HEK293 (cell line): ENCODE results near the gene TMEM14C.

ENCODE experiments used
- CTCF ChIP-seq: fragments of 450-650 bp; formaldehyde crosslinking; IDR thresholded peaks from 2 replicates; pipeline ENCODE4 v1.5.1; 2016; ENCODE audit warnings: missing biosample characterization, missing genetic modification characterization
- KLF16 ChIP-seq: fragments of 450-650 bp; formaldehyde crosslinking; IDR thresholded peaks from 2 replicates; pipeline ENCODE4 v1.5.1; 2017; ENCODE audit warnings: missing biosample characterization, missing genetic modification characterization
- KLF9 ChIP-seq: fragments of 450-650 bp; formaldehyde crosslinking; IDR thresholded peaks from 2 replicates; pipeline ENCODE4 v1.5.1; 2016; ENCODE audit warnings: missing biosample characterization, missing genetic modification characterization, low read depth
- YY1 ChIP-seq: fragments of 450-650 bp; formaldehyde crosslinking; IDR thresholded peaks from 2 replicates; pipeline ENCODE4 v1.5.1; 2018; ENCODE audit warnings: missing biosample characterization, missing genetic modification characterization
- ZNF121 ChIP-seq: fragments of 450-650 bp; formaldehyde crosslinking; IDR thresholded peaks from 2 replicates; pipeline ENCODE4 v1.5.1; 2016; ENCODE audit warnings: missing biosample characterization, missing genetic modification characterization
- ZNF248 ChIP-seq: fragments of 450-650 bp; formaldehyde crosslinking; IDR thresholded peaks from 2 replicates; pipeline ENCODE4 v1.5.1; 2017; ENCODE audit warnings: missing biosample characterization, missing genetic modification characterization
- ZNF335 ChIP-seq: fragments of 450-650 bp; formaldehyde crosslinking; conservative IDR thresholded peaks from 2 replicates; pipeline ENCODE4 v1.5.1; 2016; ENCODE audit warnings: missing biosample characterization, missing genetic modification characterization
- ZNF580 ChIP-seq: fragments of 450-650 bp; formaldehyde crosslinking; IDR thresholded peaks from 2 replicates; pipeline ENCODE4 v1.5.1; 2016; ENCODE audit warnings: missing biosample characterization, missing genetic modification characterization
- ZNF585B ChIP-seq: fragments of 450-650 bp; formaldehyde crosslinking; IDR thresholded peaks from 2 replicates; pipeline ENCODE4 v1.5.1; 2016; ENCODE audit warnings: missing biosample characterization, missing genetic modification characterization

- TF ChIP-seq KLF16 (tag by site-specific recombination): no peak
- no peak for TF ChIP-seq CTCF (tag by site-specific recombination)
- no peak for TF ChIP-seq KLF9
- no peak for TF ChIP-seq ZNF580 (tag by site-specific recombination)
- TF ChIP-seq ZNF248: no peak
- no peak for TF ChIP-seq ZNF335 (tag by site-specific recombination)
- no peak for TF ChIP-seq ZNF585B (tag by site-specific recombination)
- TF ChIP-seq ZNF121 (tag by site-specific recombination): peak; percentile 94
- TF ChIP-seq YY1 (tag by site-specific recombination): no peak
Measured at GRCh38 chr6:10721850-10722569, 860 bp upstream of the TMEM14C start.
